Activated CD4-positive, alpha-beta memory T cell treated with anti-CD3 and anti-CD28 coated beads, Interleukin-2, amount 10 ng/mL, durations not matched to agents 7 days and 5 days (primary cell): ENCODE data around the gene BTBD9. TPM values are rescaled to one million over a fixed set of nuclear protein-coding genes. Genes with fewer than 3 reads are reported as not detected.
A peak's percentile ranks its signal among the peaks of the same experiment; 100 is the strongest.

ENCODE experiments used
- CTCF ChIA-PET: fragments of 350-600 bp; sonication (Branson Sonifier 250); formaldehyde crosslinking; loops from one replicate; lab custom pipeline; 2021; ENCODE audit warnings: antibody characterized with exemption, inconsistent platforms; lab: Charles Lee
- POLR2A ChIA-PET: fragments of 350-600 bp; sonication (Branson Sonifier 250); formaldehyde crosslinking; loops from one replicate; lab custom pipeline; 2021; ENCODE audit warnings: antibody characterized with exemption; lab: Charles Lee
- DNase-seq: peaks from one replicate; pipeline ENCODE4 v3.0.0-alpha.2; 2020
- H3K27ac Mint-ChIP-seq: one replicate; pipeline ENCODE4 v1.8.0; 2021; ENCODE audit warnings: mild to moderate bottlenecking, mixed read lengths
- H3K27me3 Mint-ChIP-seq: one replicate; pipeline ENCODE4 v1.8.0; 2021; ENCODE audit warnings: mixed read lengths
- H3K36me3 Mint-ChIP-seq: one replicate; pipeline ENCODE4 v1.8.0; 2021; ENCODE audit warnings: low read depth, mixed read lengths
- H3K4me1 Mint-ChIP-seq: one replicate; pipeline ENCODE4 v1.8.0; 2021; ENCODE audit warnings: mixed read lengths
- H3K4me3 Mint-ChIP-seq: one replicate; pipeline ENCODE4 v1.8.0; 2021; ENCODE audit warnings: mild to moderate bottlenecking, mixed read lengths
- H3K9me3 Mint-ChIP-seq: one replicate; pipeline ENCODE4 v1.8.0; 2021; ENCODE audit warnings: mixed read lengths
- total RNA-seq, 2 experiments: library from RNA; stranded (reverse); gene quantifications; one replicate each; pipeline ENCODE4 v1.2.3, GENCODE V29; 2021

The BTBD9 gene
- total RNA-seq, 2 experiments from 2014 or later, result 14.7 to 16.1 TPM

DNA sequence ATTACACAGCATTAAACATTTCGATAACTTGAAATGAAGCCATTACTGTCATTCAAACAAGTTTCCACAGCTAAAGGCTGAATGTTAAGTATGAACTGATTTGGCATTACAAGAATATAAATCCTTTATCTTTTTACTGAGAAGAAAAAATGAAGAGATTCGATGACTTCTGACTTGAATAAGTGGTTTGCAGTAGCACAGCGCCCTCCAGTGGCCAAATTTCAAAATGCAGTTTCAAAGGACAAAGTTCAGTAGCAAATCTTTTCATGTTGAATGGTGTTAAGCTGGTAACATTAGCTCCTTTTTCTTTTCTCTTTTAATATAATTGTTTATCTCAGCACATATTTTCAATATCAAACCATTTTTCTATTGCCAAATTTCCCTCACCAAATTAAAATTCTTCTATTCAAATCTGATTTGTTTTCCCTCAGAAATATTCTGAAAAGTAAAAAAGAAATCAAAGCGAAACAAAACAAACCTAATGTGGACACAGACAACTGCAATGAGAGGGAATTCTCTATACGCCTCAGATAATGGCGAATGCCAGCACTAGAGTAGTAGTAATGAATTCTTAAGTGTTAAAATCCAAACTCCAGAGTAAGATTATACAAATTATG, 145.7 kb downstream of the BTBD9 start:
- CTCF ChIA-PET, result interaction anchor here (0.6 to 2.4 kb wide), 33 partner anchors 8 to 1228 kb away, joined by 3 to 21 read pairs (median 3); no protein-coding TSS in a partner anchor
- H3K27me3 Mint-ChIP-seq, result no peaks in the 10 kb centered on the region
- POLR2A ChIA-PET, result no interaction called here

DNA sequence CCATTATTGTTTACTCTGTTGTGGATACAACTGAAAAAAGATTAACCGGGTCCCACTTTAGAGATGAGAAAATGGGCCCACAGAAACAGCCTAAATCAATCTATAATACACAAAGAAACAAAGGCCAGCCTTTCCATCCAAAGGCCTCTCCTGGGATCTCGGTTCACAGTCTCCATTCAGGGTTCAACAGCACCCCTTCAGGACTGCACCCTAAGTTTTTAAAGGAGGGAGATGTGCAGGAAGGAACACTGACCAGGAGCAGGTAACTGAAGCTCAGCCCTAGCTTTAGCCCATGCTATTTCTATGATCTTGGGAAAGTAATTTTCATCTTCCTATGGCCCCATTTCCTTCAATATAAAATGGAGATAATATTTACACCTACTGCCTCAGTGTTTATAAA, 147.7 kb downstream of the BTBD9 start:
- CTCF ChIA-PET, result interaction anchor here (0.5 to 0.9 kb wide), 2 partner anchors 78 to 801 kb away, joined by 3 read pairs; no protein-coding TSS in a partner anchor
- H3K4me3 Mint-ChIP-seq, result no peak overlapping the region
- no peak overlapping the region for H3K27ac Mint-ChIP-seq
- peaks cover 14% of the 10 kb centered on the region for H3K4me1 Mint-ChIP-seq
- H3K27me3 Mint-ChIP-seq, result no peaks in the 10 kb centered on the region
- no peaks in the 10 kb centered on the region for H3K9me3 Mint-ChIP-seq
- H3K36me3 Mint-ChIP-seq, result no peaks in the 10 kb centered on the region
- POLR2A ChIA-PET, result no interaction called here
- no peak for DNase-seq

More for the DNA sequence above, 145.7 kb downstream of the BTBD9 start:
- Mint-ChIP-seq H3K9me3 (no peaks in the 10 kb centered on the region), H3K4me3 (no peak overlapping the region), H3K36me3 (no peaks in the 10 kb centered on the region), H3K4me1 (peaks cover 14% of the 10 kb centered on the region), H3K27ac (no peak overlapping the region)
- peak; percentile 81 for DNase-seq

GRCh38 chr6:38489951-38490350, 149.8 kb downstream of the BTBD9 start:
- no peak for DNase-seq
- Mint-ChIP-seq H3K27me3 (no peaks in the 10 kb centered on the region), H3K4me3 (no peak overlapping the region), H3K9me3 (no peaks in the 10 kb centered on the region), H3K4me1 (peaks cover 8% of the 10 kb centered on the region), H3K27ac (no peak overlapping the region), H3K36me3 (no peaks in the 10 kb centered on the region)
- POLR2A ChIA-PET, result no interaction called here
- CTCF ChIA-PET, result no interaction called here

- no peak overlapping the region for H3K4me3 Mint-ChIP-seq
- no peak overlapping the region for H3K27ac Mint-ChIP-seq
- ChIA-PET CTCF (interaction anchor here (0.6 to 0.8 kb wide), 2 partner anchors 11 to 273 kb away, joined by 3 read pairs; no protein-coding TSS in a partner anchor), POLR2A (interaction anchor here (0.7 to 1.5 kb wide), 2 partner anchors 9 to 45 kb away, joined by 3 read pairs; no protein-coding TSS in a partner anchor)
- no peaks in the 10 kb centered on the region for H3K27me3 Mint-ChIP-seq
- no peaks in the 10 kb centered on the region for H3K9me3 Mint-ChIP-seq
- no peaks in the 10 kb centered on the region for H3K36me3 Mint-ChIP-seq
- H3K4me1 Mint-ChIP-seq, result peaks cover 8% of the 10 kb centered on the region
- no peak for DNase-seq
Observed at GRCh38 chr6:38487423-38487822, 152.3 kb downstream of the BTBD9 start.

DNA sequence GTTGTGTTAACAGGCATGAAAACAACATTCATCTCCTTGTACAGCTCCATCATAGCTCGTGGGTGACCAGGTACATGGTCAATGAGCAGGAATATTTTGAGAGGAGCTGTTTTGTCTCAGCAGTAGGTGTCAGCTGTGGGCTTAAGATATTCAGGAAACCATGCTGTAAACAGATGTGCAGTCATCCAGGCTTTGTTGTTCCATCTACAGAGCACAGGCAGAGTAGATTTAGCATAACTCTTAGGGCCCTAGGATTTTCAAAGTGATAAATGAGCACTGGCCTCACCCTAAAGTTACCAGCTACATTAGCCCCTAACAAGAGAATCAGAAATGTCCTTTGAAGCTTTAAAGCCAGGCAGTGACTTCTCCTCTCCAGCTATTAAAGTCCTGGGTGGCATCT, 154.2 kb downstream of the BTBD9 start:
- H3K9me3 Mint-ChIP-seq, result no peaks in the 10 kb centered on the region
- no peak overlapping the region for H3K4me3 Mint-ChIP-seq
- no peaks in the 10 kb centered on the region for H3K36me3 Mint-ChIP-seq
- CTCF ChIA-PET, result interaction anchor here (1.4 kb wide), 1 partner anchor 9 kb away, joined by 9 read pairs; no protein-coding TSS in a partner anchor
- POLR2A ChIA-PET, result no interaction called here
- peaks cover 3% of the 10 kb centered on the region for H3K4me1 Mint-ChIP-seq
- no peak for DNase-seq
- H3K27me3 Mint-ChIP-seq, result no peaks in the 10 kb centered on the region
- no peak overlapping the region for H3K27ac Mint-ChIP-seq

GRCh38 chr6:38484656-38485055, 155.1 kb downstream of the BTBD9 start:
- Mint-ChIP-seq H3K27ac (no peak overlapping the region), H3K9me3 (no peaks in the 10 kb centered on the region), H3K36me3 (no peaks in the 10 kb centered on the region), H3K4me3 (no peak overlapping the region), H3K4me1 (peaks cover 3% of the 10 kb centered on the region), H3K27me3 (no peaks in the 10 kb centered on the region)
- no peak for DNase-seq
- ChIA-PET CTCF (no interaction called here), POLR2A (no interaction called here)

DNA sequence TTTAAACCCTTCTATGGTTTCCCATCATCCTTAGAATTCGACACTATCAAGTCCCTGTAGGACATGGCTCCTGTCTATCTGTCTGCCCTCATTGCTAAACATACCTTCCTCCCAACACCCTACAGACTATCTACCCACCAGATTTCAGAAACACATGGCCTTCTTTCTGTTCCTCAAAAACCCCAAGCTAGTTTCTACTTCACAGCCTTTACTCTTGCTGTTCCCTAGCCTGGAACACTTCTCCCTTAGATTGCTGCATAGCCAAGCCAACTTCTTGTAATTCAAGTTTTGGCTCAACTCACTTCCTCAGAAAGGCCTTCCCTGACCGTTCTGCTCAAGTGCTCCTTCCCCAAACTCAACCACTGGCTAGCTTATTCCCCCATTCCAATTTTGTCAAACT, 156.2 kb downstream of the BTBD9 start:
- Mint-ChIP-seq H3K9me3 (no peaks in the 10 kb centered on the region), H3K36me3 (no peaks in the 10 kb centered on the region), H3K27me3 (no peaks in the 10 kb centered on the region), H3K4me3 (no peak overlapping the region), H3K27ac (no peak overlapping the region), H3K4me1 (peaks cover 3% of the 10 kb centered on the region)
- ChIA-PET CTCF (interaction anchor here (4.3 kb wide), 1 partner anchor 11 kb away, joined by 17 read pairs; no protein-coding TSS in a partner anchor), POLR2A (no interaction called here)
- DNase-seq, result no peak

DNA sequence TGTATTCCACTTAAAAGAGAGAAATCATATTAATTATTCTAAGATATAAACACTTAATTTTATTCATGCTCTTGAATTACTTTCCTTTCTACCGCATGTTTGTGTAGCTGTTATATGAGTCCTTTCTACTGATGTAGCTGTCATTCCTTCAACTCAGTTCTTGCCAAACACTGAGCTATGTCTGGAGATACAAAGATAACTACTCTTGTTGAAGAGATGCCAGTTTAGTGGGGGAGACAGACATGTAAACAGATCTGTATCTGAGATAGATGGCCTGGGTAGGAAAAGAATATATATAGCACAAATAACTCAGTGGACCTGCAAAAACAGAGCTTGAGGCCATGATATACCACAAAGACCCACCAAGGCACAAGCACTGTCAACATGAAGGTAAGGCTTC, 157.3 kb downstream of the BTBD9 start:
- H3K27ac Mint-ChIP-seq, result no peak overlapping the region
- no peaks in the 10 kb centered on the region for H3K27me3 Mint-ChIP-seq
- no peaks in the 10 kb centered on the region for H3K36me3 Mint-ChIP-seq
- no peaks in the 10 kb centered on the region for H3K9me3 Mint-ChIP-seq
- POLR2A ChIA-PET, result no interaction called here
- no peak for DNase-seq
- CTCF ChIA-PET, result interaction anchor here (0.8 to 4.3 kb wide), 2 partner anchors 9 to 12 kb away, joined by 3 to 17 read pairs; no protein-coding TSS in a partner anchor
- H3K4me3 Mint-ChIP-seq, result no peak overlapping the region
- H3K4me1 Mint-ChIP-seq, result peaks cover 6% of the 10 kb centered on the region

GRCh38 chr6:38481851-38482250, 157.9 kb downstream of the BTBD9 start:
- Mint-ChIP-seq H3K36me3 (no peaks in the 10 kb centered on the region), H3K27me3 (no peaks in the 10 kb centered on the region), H3K4me3 (no peak overlapping the region), H3K9me3 (no peaks in the 10 kb centered on the region), H3K4me1 (peaks cover 6% of the 10 kb centered on the region), H3K27ac (no peak overlapping the region)
- no peak for DNase-seq
- ChIA-PET POLR2A (no interaction called here), CTCF (interaction anchor here (0.8 to 4.3 kb wide), 2 partner anchors 8 to 12 kb away, joined by 3 to 17 read pairs; no protein-coding TSS in a partner anchor)

DNA sequence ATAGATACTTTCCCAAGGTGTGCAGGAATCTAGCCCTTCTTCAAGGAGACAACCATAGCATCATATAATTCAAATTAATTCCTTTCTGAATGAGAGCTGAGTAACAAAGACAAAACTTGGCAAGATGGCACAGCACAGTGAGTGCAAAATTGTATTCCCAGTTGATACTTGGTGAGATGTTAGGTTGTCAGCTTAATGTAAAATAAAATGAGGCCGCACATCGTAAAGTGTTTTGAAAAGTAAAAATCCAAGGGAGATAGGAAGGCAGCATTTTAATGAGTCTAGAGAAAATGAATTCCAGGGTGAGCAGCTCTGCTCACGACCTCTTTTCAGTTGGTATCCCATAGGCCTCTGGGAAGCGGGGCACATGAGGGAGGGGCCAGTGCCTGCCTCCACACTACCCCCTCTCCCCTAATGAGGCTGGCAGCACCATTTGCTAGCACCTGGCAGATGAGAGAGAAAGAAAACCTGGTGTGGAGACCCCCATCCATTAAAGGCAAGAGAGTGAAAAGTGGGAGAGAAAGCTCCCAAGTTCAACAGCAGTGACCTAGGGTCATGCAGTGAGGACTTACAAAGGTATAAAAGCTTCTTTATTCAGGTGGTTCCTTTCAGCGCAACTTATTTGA, 158.4 kb downstream of the BTBD9 start:
- no peak overlapping the region for H3K27ac Mint-ChIP-seq
- peaks cover 5% of the 10 kb centered on the region for H3K4me1 Mint-ChIP-seq
- H3K27me3 Mint-ChIP-seq, result no peaks in the 10 kb centered on the region
- H3K36me3 Mint-ChIP-seq, result no peaks in the 10 kb centered on the region
- H3K4me3 Mint-ChIP-seq, result no peak overlapping the region
- CTCF ChIA-PET, result interaction anchor here (4.3 kb wide), 1 partner anchor 13 kb away, joined by 17 read pairs; no protein-coding TSS in a partner anchor
- POLR2A ChIA-PET, result no interaction called here
- H3K9me3 Mint-ChIP-seq, result no peaks in the 10 kb centered on the region
- DNase-seq, result no peak

- H3K9me3 Mint-ChIP-seq, result no peaks in the 10 kb centered on the region
- no peaks in the 10 kb centered on the region for H3K36me3 Mint-ChIP-seq
- no peak for DNase-seq
- ChIA-PET CTCF (interaction anchor here (4.3 kb wide), 1 partner anchor 14 kb away, joined by 17 read pairs; no protein-coding TSS in a partner anchor), POLR2A (no interaction called here)
- H3K27ac Mint-ChIP-seq, result no peak overlapping the region
- peaks cover 3% of the 10 kb centered on the region for H3K4me1 Mint-ChIP-seq
- H3K27me3 Mint-ChIP-seq, result no peaks in the 10 kb centered on the region
- H3K4me3 Mint-ChIP-seq, result no peak overlapping the region
Observed at GRCh38 chr6:38480036-38480435, 159.7 kb downstream of the BTBD9 start.

DNA sequence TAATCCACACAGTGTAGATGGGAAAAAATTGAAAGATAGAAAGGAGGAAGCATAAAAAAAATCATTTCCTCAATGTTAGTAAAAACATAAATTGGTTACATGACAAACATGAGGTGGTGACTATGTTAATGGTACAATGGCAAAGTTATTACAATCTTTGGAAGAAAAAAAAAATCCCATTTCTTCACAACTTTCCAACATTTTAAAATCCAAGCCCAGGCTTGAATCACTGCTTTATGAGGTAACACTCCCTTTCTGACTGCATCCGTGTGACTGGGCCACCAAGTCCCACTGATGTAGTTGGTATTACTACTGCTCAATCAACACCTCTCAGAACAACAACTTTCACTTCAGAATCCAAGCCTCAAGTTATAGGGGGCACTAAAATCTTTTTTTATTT, 160.4 kb downstream of the BTBD9 start:
- POLR2A ChIA-PET, result no interaction called here
- H3K4me3 Mint-ChIP-seq, result no peak overlapping the region
- peaks cover 3% of the 10 kb centered on the region for H3K4me1 Mint-ChIP-seq
- DNase-seq, result no peak
- H3K27me3 Mint-ChIP-seq, result no peaks in the 10 kb centered on the region
- H3K27ac Mint-ChIP-seq, result no peak overlapping the region
- no peaks in the 10 kb centered on the region for H3K9me3 Mint-ChIP-seq
- no peaks in the 10 kb centered on the region for H3K36me3 Mint-ChIP-seq
- CTCF ChIA-PET, result interaction anchor here (1.0 kb wide), 1 partner anchor 15 kb away, joined by 4 read pairs; no protein-coding TSS in a partner anchor

GRCh38 chr6:38477680-38478260, 162.0 kb downstream of the BTBD9 start:
- CTCF ChIA-PET, result interaction anchor here (1.4 kb wide), 1 partner anchor 17 kb away, joined by 3 read pairs; no protein-coding TSS in a partner anchor
- peaks cover 3% of the 10 kb centered on the region for H3K4me1 Mint-ChIP-seq
- H3K27me3 Mint-ChIP-seq, result no peaks in the 10 kb centered on the region
- no peaks in the 10 kb centered on the region for H3K9me3 Mint-ChIP-seq
- no peak for DNase-seq
- no peak overlapping the region for H3K4me3 Mint-ChIP-seq
- H3K27ac Mint-ChIP-seq, result no peak overlapping the region
- POLR2A ChIA-PET, result no interaction called here
- no peaks in the 10 kb centered on the region for H3K36me3 Mint-ChIP-seq
